DMS 273 (cell line): Measurements from ENCODE around the gene TCF25.

Source experiments
- DNase-seq: peaks from one replicate; lab custom pipeline; 2025; ENCODE audit not compliant: unreplicated experiment; lab: John Stamatoyannopoulos, UW

TCF25 gene

GRCh38 chr16:89844739-89845339, 28.6 kb upstream of the TCF25 start:
- DNase-seq, result no peak

GRCh38 chr16:89845417-89845816, 28.0 kb upstream of the TCF25 start:
- DNase-seq, result no peak

- DNase-seq, result no peak
These were observed 26.1 kb upstream of the TCF25 start for GRCh38 chr16:89847051-89847939.

- no peak for DNase-seq
These were observed 25.5 kb upstream of the TCF25 start for GRCh38 chr16:89847940-89848297.

GRCh38 chr16:89848974-89849373, 24.4 kb upstream of the TCF25 start:
- no peak for DNase-seq

GRCh38 chr16:89853306-89853993, 19.9 kb upstream of the TCF25 start:
- no peak for DNase-seq

- no peak for DNase-seq
These were observed 18.0 kb upstream of the TCF25 start for GRCh38 chr16:89855301-89855945.

- no peak for DNase-seq
These were observed 17.4 kb upstream of the TCF25 start for GRCh38 chr16:89855986-89856385.

GRCh38 chr16:89858973-89859614, 14.3 kb upstream of the TCF25 start:
- DNase-seq, result no peak

GRCh38 chr16:89859615-89860007, 13.8 kb upstream of the TCF25 start:
- DNase-seq, result no peak

GRCh38 chr16:89860747-89861304, 12.6 kb upstream of the TCF25 start:
- peak; percentile 75 for DNase-seq

- DNase-seq, result no peak
These were observed 11.7 kb upstream of the TCF25 start for GRCh38 chr16:89861648-89862047.

GRCh38 chr16:89862732-89863131, 10.7 kb upstream of the TCF25 start:
- DNase-seq, result no peak

- no peak for DNase-seq
These were observed 9.5 kb upstream of the TCF25 start for GRCh38 chr16:89863741-89864526.

GRCh38 chr16:89864527-89864820, 8.9 kb upstream of the TCF25 start:
- DNase-seq, result no peak

- no peak for DNase-seq
These were observed 5.5 kb upstream of the TCF25 start for GRCh38 chr16:89867918-89868317.

- DNase-seq, result no peak
These were observed 3.5 kb upstream of the TCF25 start for GRCh38 chr16:89869911-89870310.

GRCh38 chr16:89870440-89870839, 3.0 kb upstream of the TCF25 start:
- DNase-seq, result no peak

GRCh38 chr16:89871895-89872294, 1.5 kb upstream of the TCF25 start:
- no peak for DNase-seq
